IPS-20b (cell line): ENCODE data around the gene RPS18.
"Not testable (repeated sequence)": the region's sequence is repeated elsewhere in the genome, so short reads cannot be mapped to it uniquely, and the experiment has no call there.

Source experiments
- H3K27ac ChIP-seq: one replicate; pipeline ENCODE4 v1.5.1; 2013; ENCODE audit warnings: low read length
- H3K27me3 ChIP-seq: 2 replicates; pipeline ENCODE4 v1.6.1; 2013; ENCODE audit warnings: mild to moderate bottlenecking, low read length, inconsistent platforms; ENCODE audit not compliant: insufficient read depth
- H3K36me3 ChIP-seq: 2 replicates; pipeline ENCODE4 v1.6.1; 2013; ENCODE audit warnings: low read depth, mild to moderate bottlenecking, inconsistent platforms, low read length, moderate library complexity; ENCODE audit not compliant: insufficient read depth
- H3K4me1 ChIP-seq: 2 replicates; pipeline ENCODE4 v1.6.1; 2013; ENCODE audit warnings: mild to moderate bottlenecking, control low read depth, inconsistent platforms, low read length, moderate library complexity; ENCODE audit not compliant: insufficient read depth
- H3K4me3 ChIP-seq: 2 replicates; pipeline ENCODE4 v1.5.1; 2013; ENCODE audit warnings: mild to moderate bottlenecking, low read length, inconsistent platforms
- H3K9ac ChIP-seq: 2 replicates; pipeline ENCODE4 v1.6.1; 2013; ENCODE audit warnings: low read depth, mild to moderate bottlenecking, inconsistent platforms, low read length, moderate library complexity
- H3K9me3 ChIP-seq: 2 replicates; pipeline ENCODE4 v1.6.1; 2013; ENCODE audit warnings: mild to moderate bottlenecking, low read depth, low read length, inconsistent platforms; ENCODE audit not compliant: insufficient read depth

Gene RPS18

GRCh38 chr6:33273924-33274902, 2.3 kb downstream of the RPS18 start:
- H3K9ac ChIP-seq: peak overlapping the region; percentile 98
- peak overlapping the region; percentile 94 for H3K4me3 ChIP-seq
- H3K4me1 ChIP-seq: peaks cover 13% of the 10 kb centered on the region
- peaks cover 63% of the 10 kb centered on the region for H3K36me3 ChIP-seq
- no peak overlapping the region for H3K27ac ChIP-seq
- no peaks in the 10 kb centered on the region for H3K9me3 ChIP-seq
- H3K27me3 ChIP-seq: no peaks in the 10 kb centered on the region

GRCh38 chr6:33275795-33276580, 4.1 kb downstream of the RPS18 start:
- not testable (repeated sequence) for H3K27me3 ChIP-seq, H3K9me3 ChIP-seq
- peaks cover 74% of the 10 kb centered on the region for H3K36me3 ChIP-seq
- peak overlapping the region; percentile 98; the same call in 1 of the 2 replicates for H3K9ac ChIP-seq
- H3K4me3 ChIP-seq: peak overlapping the region; percentile 94
- peak overlapping the region; percentile 50 for H3K27ac ChIP-seq
- H3K4me1 ChIP-seq: peaks cover 13% of the 10 kb centered on the region

GRCh38 chr6:33276581-33276863, 4.6 kb downstream of the RPS18 start:
- Histone ChIP-seq H3K9ac (peak overlapping the region; percentile 98; the same call in 1 of the 2 replicates), H3K4me1 (peaks cover 13% of the 10 kb centered on the region), H3K27me3 (no peaks in the 10 kb centered on the region), H3K36me3 (peaks cover 79% of the 10 kb centered on the region), H3K9me3 (no peaks in the 10 kb centered on the region), H3K27ac (peak overlapping the region; percentile 50), H3K4me3 (peak overlapping the region; percentile 94)

- H3K27ac ChIP-seq: peak within 1 kb of the TSS; percentile 66
- peaks cover 13% of the 10 kb centered on the region for H3K4me1 ChIP-seq
- peak within 1 kb of the TSS; percentile 94 for H3K4me3 ChIP-seq
- peak within 1 kb of the TSS; percentile 98 for H3K9ac ChIP-seq
- peaks cover 82% of the 10 kb centered on the region for H3K36me3 ChIP-seq
- H3K9me3 ChIP-seq: no peaks in the 10 kb centered on the region
- H3K27me3 ChIP-seq: no peaks in the 10 kb centered on the region
Measured at GRCh38 chr6:33276864-33277662, 5.2 kb downstream of the RPS18 start, which contains the start of gene B3GALT4. TSS of gene B3GALT4 (plus strand) at chr6:33277123. CDS start at chr6:33277420, 297 bp downstream.

- Histone ChIP-seq H3K4me3 (peak overlapping the region; percentile 94), H3K27ac (peak overlapping the region; percentile 66), H3K9ac (peak overlapping the region; percentile 98), H3K36me3 (peaks cover 83% of the 10 kb centered on the region), H3K4me1 (peaks cover 13% of the 10 kb centered on the region), H3K27me3 (no peaks in the 10 kb centered on the region), H3K9me3 (no peaks in the 10 kb centered on the region)
Measured at GRCh38 chr6:33277663-33278391, 6.0 kb downstream of the RPS18 start.

GRCh38 chr6:33278392-33278741, 6.5 kb downstream of the RPS18 start:
- Histone ChIP-seq H3K4me3 (peak overlapping the region; percentile 94; the same call in 1 of the 2 replicates), H3K4me1 (peaks cover 13% of the 10 kb centered on the region), H3K9me3 (no peaks in the 10 kb centered on the region), H3K27me3 (no peaks in the 10 kb centered on the region), H3K27ac (no peak overlapping the region), H3K9ac (no peak overlapping the region; the same call in 1 of the 2 replicates), H3K36me3 (peaks cover 80% of the 10 kb centered on the region)

GRCh38 chr6:33278810-33279209, 6.9 kb downstream of the RPS18 start:
- no peaks in the 10 kb centered on the region for H3K9me3 ChIP-seq
- no peak overlapping the region for H3K27ac ChIP-seq

GRCh38 chr6:33279257-33279695, 7.4 kb downstream of the RPS18 start:
- Histone ChIP-seq H3K9me3 (no peaks in the 10 kb centered on the region), H3K9ac (no peak overlapping the region), H3K4me3 (no peak overlapping the region), H3K27me3 (no peaks in the 10 kb centered on the region), H3K27ac (no peak overlapping the region), H3K4me1 (peaks cover 8% of the 10 kb centered on the region), H3K36me3 (peaks cover 80% of the 10 kb centered on the region)

More at GRCh38 chr6:33278810-33279209, 6.9 kb downstream of the RPS18 start:
- Histone ChIP-seq H3K9ac (no peak overlapping the region), H3K27me3 (no peaks in the 10 kb centered on the region), H3K36me3 (peaks cover 80% of the 10 kb centered on the region), H3K4me3 (no peak overlapping the region), H3K4me1 (peaks cover 13% of the 10 kb centered on the region)

- no peak overlapping the region for H3K27ac ChIP-seq
- no peaks in the 10 kb centered on the region for H3K9me3 ChIP-seq
- no peaks in the 10 kb centered on the region for H3K27me3 ChIP-seq
- no peak overlapping the region for H3K4me3 ChIP-seq
- H3K36me3 ChIP-seq: peaks cover 80% of the 10 kb centered on the region
- peaks cover 3% of the 10 kb centered on the region; the same call in 1 of the 2 replicates for H3K4me1 ChIP-seq
- H3K9ac ChIP-seq: no peak overlapping the region
Measured at GRCh38 chr6:33279971-33280511, 8.2 kb downstream of the RPS18 start.

- Histone ChIP-seq H3K27me3 (no peaks in the 10 kb centered on the region), H3K4me1 (peaks cover 3% of the 10 kb centered on the region; the same call in 1 of the 2 replicates), H3K9me3 (no peaks in the 10 kb centered on the region), H3K4me3 (no peak overlapping the region), H3K9ac (no peak overlapping the region), H3K36me3 (peaks cover 79% of the 10 kb centered on the region), H3K27ac (no peak overlapping the region)
Measured at GRCh38 chr6:33280539-33280938, 8.7 kb downstream of the RPS18 start.
